Jurkat, Clone E6-1 (cell line): ENCODE results near the gene UCK2. TPM values are rescaled to one million over a fixed set of nuclear protein-coding genes. Genes with fewer than 3 reads are reported as not detected.
A peak's percentile ranks its signal among the peaks of the same experiment; 100 is the strongest.
"Not testable (repeated sequence)": the region's sequence is repeated elsewhere in the genome, so short reads cannot be mapped to it uniquely, and the experiment has no call there.

Source experiments
- DNase-seq: peaks from one replicate; pipeline ENCODE4 v3.0.0-alpha.2; 2011; ENCODE audit warnings: low read depth, low spot score
- H3K4me3 ChIP-seq: 2 replicates; pipeline ENCODE4 v1.5.1; 2011; ENCODE audit warnings: mild to moderate bottlenecking, low read length, control low read depth, moderate library complexity
- polyA plus RNA-seq: library from polyadenylated mRNA; unstranded; fragments of >200 nt; gene quantifications from one replicate; pipeline ENCODE4 v1.2.1, GENCODE V29; 2012; ENCODE audit warnings: missing spikeins; ENCODE audit not compliant: insufficient read length, insufficient read depth

UCK2 gene
- polyA plus RNA-seq, result 101 TPM

- DNase-seq, result peak; percentile 66
- H3K4me3 ChIP-seq, result peak within 1 kb of the TSS; percentile 94
These were observed at the start of gene UCK2 for GRCh38 chr1:165827268-165828102. Gene UCK2 (plus strand): TSS chr1:165827614. CDS start chr1:165827834, 220 bp downstream.

GRCh38 chr1:165778197-165778596, 49.2 kb upstream of the UCK2 start:
- DNase-seq, H3K4me3 ChIP-seq: not testable (repeated sequence)

- not testable (repeated sequence) for DNase-seq, H3K4me3 ChIP-seq
These were observed 43.9 kb upstream of the UCK2 start for GRCh38 chr1:165783519-165783918.

GRCh38 chr1:165787741-165788140, 39.7 kb upstream of the UCK2 start:
- H3K4me3 ChIP-seq, result no peak overlapping the region
- DNase-seq, result no peak

- no peak for DNase-seq
- H3K4me3 ChIP-seq, result no peak overlapping the region
These were observed 33.5 kb upstream of the UCK2 start for GRCh38 chr1:165793951-165794350.

GRCh38 chr1:165795894-165796293, 31.5 kb upstream of the UCK2 start:
- DNase-seq, result no peak
- H3K4me3 ChIP-seq, result no peak overlapping the region

- DNase-seq, result no peak
- no peak overlapping the region for H3K4me3 ChIP-seq
These were observed 28.0 kb upstream of the UCK2 start for GRCh38 chr1:165799387-165799786.

GRCh38 chr1:165804513-165804912, 22.9 kb upstream of the UCK2 start:
- not testable (repeated sequence) for H3K4me3 ChIP-seq, DNase-seq

- no peak overlapping the region for H3K4me3 ChIP-seq
- DNase-seq, result no peak
These were observed 19.8 kb upstream of the UCK2 start for GRCh38 chr1:165807613-165808012.

GRCh38 chr1:165815725-165816124, 11.7 kb upstream of the UCK2 start:
- no peak overlapping the region for H3K4me3 ChIP-seq
- DNase-seq, result no peak

GRCh38 chr1:165816157-165816556, 11.3 kb upstream of the UCK2 start:
- DNase-seq, result no peak

GRCh38 chr1:165816826-165817497, 10.5 kb upstream of the UCK2 start:
- no peak overlapping the region for H3K4me3 ChIP-seq
- no peak for DNase-seq

More at GRCh38 chr1:165816157-165816556, 11.3 kb upstream of the UCK2 start:
- H3K4me3 ChIP-seq, result no peak overlapping the region

GRCh38 chr1:165823552-165824268, 3.7 kb upstream of the UCK2 start:
- no peak for DNase-seq

GRCh38 chr1:165824269-165824643, 3.2 kb upstream of the UCK2 start:
- no peak for DNase-seq
- no peak overlapping the region for H3K4me3 ChIP-seq

More at GRCh38 chr1:165823552-165824268, 3.7 kb upstream of the UCK2 start:
- no peak overlapping the region for H3K4me3 ChIP-seq

GRCh38 chr1:165826565-165827267, 698 bp upstream of the UCK2 start:
- no peak for DNase-seq

GRCh38 chr1:165828103-165828668, 772 bp downstream of the UCK2 start:
- DNase-seq, result no peak
- peak overlapping the region; percentile 94 for H3K4me3 ChIP-seq

More at GRCh38 chr1:165826565-165827267, 698 bp upstream of the UCK2 start:
- peak overlapping the region; percentile 94 for H3K4me3 ChIP-seq

- peak; percentile 68 for DNase-seq
- peak overlapping the region; percentile 94 for H3K4me3 ChIP-seq
These were observed 1.4 kb downstream of the UCK2 start for GRCh38 chr1:165828669-165829329.

GRCh38 chr1:165829888-165830287, 2.5 kb downstream of the UCK2 start:
- no peak for DNase-seq
- H3K4me3 ChIP-seq, result peak overlapping the region; percentile 94
